ENCODE data around the gene TMEFF2.

The TMEFF2 gene

DNA sequence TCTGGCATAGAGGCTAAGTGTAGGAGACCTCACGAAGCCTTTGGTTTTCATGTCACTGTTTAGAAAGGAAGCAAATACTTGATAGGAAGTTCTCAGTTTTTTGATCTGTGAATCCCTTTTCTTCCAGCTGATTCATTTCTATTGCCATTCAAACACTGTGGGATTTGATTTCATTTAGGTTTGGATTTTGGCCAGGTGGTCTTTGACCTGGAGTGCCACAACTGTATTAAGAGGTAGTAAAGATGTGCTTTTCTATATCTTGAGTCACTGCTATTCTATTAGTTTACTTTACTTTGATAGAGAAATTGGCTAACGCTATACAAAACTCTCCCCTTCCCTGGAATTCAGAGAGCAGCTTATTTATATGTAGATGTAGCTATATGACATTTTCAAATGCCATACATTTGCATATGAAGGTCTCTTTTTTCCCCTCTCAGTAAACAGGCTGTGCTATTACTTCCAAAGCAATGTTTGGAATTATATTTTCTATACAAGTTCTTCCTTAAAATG lies 215.5 kb downstream of the TMEFF2 start:
- ATAC-seq (ENCODE audit: low read depth) (no peak), DNase-seq (ENCODE audit: low spot score) (no peak)
- Histone ChIP-seq H3K27me3 (ENCODE audit: insufficient read depth, poor library complexity, severe bottlenecking) (no peaks in the 10 kb centered on the region), H3K9me3 (ENCODE audit: severe bottlenecking) (no peaks in the 10 kb centered on the region), H3K36me3 (ENCODE audit: low read depth) (no peaks in the 10 kb centered on the region), H3K4me1 (ENCODE audit: insufficient read depth, poor library complexity, severe bottlenecking) (no peaks in the 10 kb centered on the region), H3K4me3 (ENCODE audit: severe bottlenecking) (no peak overlapping the region), H3K27ac (ENCODE audit: poor library complexity, severe bottlenecking) (no peak overlapping the region)
- TF ChIP-seq CTCF (IDR thresholded peaks at IDR 0.05; ENCODE audit: poor library complexity, severe bottlenecking): no peak

- TF ChIP-seq CTCF (IDR thresholded peaks at IDR 0.05; ENCODE audit: poor library complexity, severe bottlenecking): no peak
- Histone ChIP-seq H3K27ac (ENCODE audit: poor library complexity, severe bottlenecking) (no peak overlapping the region), H3K4me1 (ENCODE audit: insufficient read depth, poor library complexity, severe bottlenecking) (no peaks in the 10 kb centered on the region), H3K27me3 (ENCODE audit: insufficient read depth, poor library complexity, severe bottlenecking) (no peaks in the 10 kb centered on the region), H3K36me3 (ENCODE audit: low read depth) (no peaks in the 10 kb centered on the region), H3K4me3 (ENCODE audit: severe bottlenecking) (no peak overlapping the region), H3K9me3 (ENCODE audit: severe bottlenecking) (no peaks in the 10 kb centered on the region)
- DNase-seq (ENCODE audit: low spot score): no peak
- ATAC-seq (ENCODE audit: low read depth): no peak
These were observed 217.0 kb downstream of the TMEFF2 start for GRCh38 chr2:191977754-191978153.

DNA sequence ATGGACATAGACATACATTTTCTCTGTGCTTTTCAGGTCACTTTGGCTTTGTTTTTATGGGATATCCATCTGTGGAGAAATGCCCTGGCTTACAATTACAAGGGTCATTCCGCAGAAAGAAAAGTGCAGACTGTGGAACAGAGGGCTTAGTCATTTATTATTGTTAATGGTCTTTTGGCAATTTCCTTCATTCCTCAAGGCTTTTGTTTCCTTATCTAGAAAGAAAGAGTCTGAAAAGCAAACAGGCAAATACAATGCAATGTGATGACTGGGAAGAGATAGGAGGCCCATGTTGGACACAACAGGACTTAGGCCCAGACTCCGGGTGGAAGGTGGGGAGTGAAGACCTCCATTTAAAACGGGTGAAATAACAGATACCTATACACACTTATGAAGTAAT lies 218.3 kb downstream of the TMEFF2 start:
- TF ChIP-seq CTCF (IDR thresholded peaks at IDR 0.05; ENCODE audit: poor library complexity, severe bottlenecking): no peak
- no peak overlapping the region for H3K27ac ChIP-seq (ENCODE audit: poor library complexity, severe bottlenecking)
- no peak overlapping the region for H3K4me3 ChIP-seq (ENCODE audit: severe bottlenecking)
- H3K9me3 ChIP-seq (ENCODE audit: severe bottlenecking): no peaks in the 10 kb centered on the region
- no peaks in the 10 kb centered on the region for H3K36me3 ChIP-seq (ENCODE audit: low read depth)
- ATAC-seq (ENCODE audit: low read depth) (no peak), DNase-seq (ENCODE audit: low spot score) (no peak)
- no peaks in the 10 kb centered on the region for H3K4me1 ChIP-seq (ENCODE audit: insufficient read depth, poor library complexity, severe bottlenecking)
- no peaks in the 10 kb centered on the region for H3K27me3 ChIP-seq (ENCODE audit: insufficient read depth, poor library complexity, severe bottlenecking)

DNA sequence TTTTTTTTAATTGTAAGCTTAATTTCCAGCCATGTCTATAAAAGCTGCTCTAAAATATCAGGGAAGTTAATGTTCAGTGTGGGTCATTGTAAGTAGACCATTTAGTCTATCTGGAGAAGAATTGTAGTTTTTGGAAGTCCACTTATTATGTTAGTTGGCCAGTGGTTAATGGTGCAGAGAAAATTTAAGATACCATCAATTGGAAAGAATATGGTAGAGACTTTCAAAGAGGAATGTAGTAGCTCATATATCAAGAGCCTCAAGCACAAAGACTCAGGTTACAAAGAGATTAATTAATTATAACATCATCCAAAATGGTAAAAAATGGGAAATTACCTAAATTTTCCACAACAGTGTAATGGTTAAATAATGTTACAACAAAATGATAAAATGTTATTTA lies 220.1 kb downstream of the TMEFF2 start:
- no peak for TF ChIP-seq CTCF (IDR thresholded peaks at IDR 0.05; ENCODE audit: poor library complexity, severe bottlenecking)
- H3K4me3 ChIP-seq (ENCODE audit: severe bottlenecking): no peak overlapping the region
- H3K36me3 ChIP-seq (ENCODE audit: low read depth): no peaks in the 10 kb centered on the region
- no peaks in the 10 kb centered on the region for H3K9me3 ChIP-seq (ENCODE audit: severe bottlenecking)
- H3K27ac ChIP-seq (ENCODE audit: poor library complexity, severe bottlenecking): no peak overlapping the region
- no peak for ATAC-seq (ENCODE audit: low read depth)
- no peak for DNase-seq (ENCODE audit: low spot score)
- H3K4me1 ChIP-seq (ENCODE audit: insufficient read depth, poor library complexity, severe bottlenecking): no peaks in the 10 kb centered on the region
- no peaks in the 10 kb centered on the region for H3K27me3 ChIP-seq (ENCODE audit: insufficient read depth, poor library complexity, severe bottlenecking)

DNA sequence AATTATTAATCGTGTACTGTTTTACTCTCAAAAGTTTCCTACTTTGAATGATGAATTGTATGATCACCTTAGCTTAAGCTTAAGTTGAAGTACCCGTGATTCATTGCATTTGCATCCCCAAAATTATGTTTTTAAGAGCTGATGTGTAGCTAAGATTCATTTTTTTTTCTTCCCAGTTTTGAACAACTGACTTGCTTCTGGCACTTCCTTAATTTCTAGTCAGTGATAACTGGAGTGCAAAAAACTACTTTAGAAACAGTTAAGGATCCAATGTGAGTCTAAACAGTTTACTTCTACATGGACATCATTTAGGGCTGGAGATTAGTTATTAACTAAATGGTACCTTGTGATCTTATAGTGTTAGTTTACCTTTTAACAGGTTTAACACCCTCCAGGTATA lies 223.9 kb downstream of the TMEFF2 start:
- DNase-seq (ENCODE audit: low spot score) (no peak), ATAC-seq (ENCODE audit: low read depth) (no peak)
- Histone ChIP-seq H3K9me3 (ENCODE audit: severe bottlenecking) (no peaks in the 10 kb centered on the region), H3K27me3 (ENCODE audit: insufficient read depth, poor library complexity, severe bottlenecking) (no peaks in the 10 kb centered on the region), H3K4me3 (ENCODE audit: severe bottlenecking) (no peak overlapping the region), H3K36me3 (ENCODE audit: low read depth) (no peaks in the 10 kb centered on the region), H3K4me1 (ENCODE audit: insufficient read depth, poor library complexity, severe bottlenecking) (no peaks in the 10 kb centered on the region), H3K27ac (ENCODE audit: poor library complexity, severe bottlenecking) (no peak overlapping the region)
- no peak for TF ChIP-seq CTCF (IDR thresholded peaks at IDR 0.05; ENCODE audit: poor library complexity, severe bottlenecking)
